K562 (cell line): ENCODE data around the gene ATXN2L. TPM values are rescaled to one million over a fixed set of nuclear protein-coding genes. Genes with fewer than 3 reads are reported as not detected.
A peak's percentile ranks its signal among the peaks of the same experiment; 100 is the strongest.

ENCODE experiments used
- ATAC-seq: fragments of 200-7000 bp; cut with Tn5 transposase; 3 replicates; pipeline ENCODE4 v1.9.1; 2020; ENCODE audit warnings: moderate library complexity
- BruUV-seq: library from RNA; stranded (reverse); fragments of 400-500 nt; replicated peaks from 2 replicates; lab custom pipeline; 2021; lab: Mats Ljungman, UMichigan
- CTCF ChIA-PET: fragments of 300-600 bp; formaldehyde crosslinking; extraction: SDS; loops from one replicate; lab custom pipeline; 2021; ENCODE audit warnings: low intra/inter-chr PET ratio; lab: Yijun Ruan, JAX
- POLR2A ChIA-PET: fragments of 300-600, 350-650 bp; sonication (Branson Sonifier 250); formaldehyde crosslinking; extraction: SDS; loops from one replicate; lab custom pipeline; 2021; ENCODE audit warnings: antibody characterized with exemption, inconsistent platforms; lab: Yijun Ruan, JAX
- DNase-seq, 4 experiments: peaks; one replicate each; pipeline versions ENCODE4 v3.0.0 to v3.0.0-alpha.2; 2011 to 2018; ENCODE audit warnings: low spot score in 3 of 4, mixed read lengths in 3 of 4; ENCODE audit errors: extremely low read depth in 1 of 4
- FAIRE-seq: peaks from 2 replicates; lab custom pipeline; 2011; peaks lifted over from hg19 to GRCh38; lab: Jason Lieb, UNC
- H2AFZ ChIP-seq: 2 replicates; pipeline ENCODE4 v1.6.0; 2011; ENCODE audit warnings: low read depth, low read length, control low read depth, inconsistent platforms
- H3K27ac ChIP-seq: fragments of 200-600 bp; 3 replicates; pipeline ENCODE4 v1.8.0; 2011; ENCODE audit warnings: low read depth, mild to moderate bottlenecking, control low read depth, inconsistent platforms, low read length, moderate library complexity, mixed read lengths; ENCODE audit errors: extremely low read depth
- H3K27me3 ChIP-seq, 2 experiments: fragments of 300-600 bp in 1 of 2; 2 replicates in 1 of 2; 3 replicates in 1 of 2; pipeline versions ENCODE4 v1.6.0 to v1.8.0; 2011; ENCODE audit warnings: inconsistent platforms in 2 of 2, low read length in 2 of 2, mild to moderate bottlenecking in 1 of 2, mixed read lengths in 1 of 2, moderate library complexity in 1 of 2; ENCODE audit not compliant: control insufficient read depth in 2 of 2, insufficient read depth in 2 of 2
- H3K36me3 ChIP-seq: fragments of 300-600 bp; 3 replicates; pipeline ENCODE4 v1.8.0; 2011; ENCODE audit warnings: mild to moderate bottlenecking, low read length, inconsistent platforms; ENCODE audit not compliant: control insufficient read depth, insufficient read depth
- H3K4me1 ChIP-seq, 2 experiments: fragments of 200-600 bp in 1 of 2; replicated peaks in 1 of 2; 2 replicates in 1 of 2; 3 replicates in 1 of 2; pipeline versions ENCODE4 v1.5.1 to v1.8.0; 2011; ENCODE audit warnings: inconsistent platforms in 2 of 2, low read length in 2 of 2, mild to moderate bottlenecking in 1 of 2, mixed read lengths in 1 of 2, moderate library complexity in 1 of 2; ENCODE audit not compliant: control insufficient read depth in 2 of 2, insufficient read depth in 2 of 2
- H3K4me2 ChIP-seq: 2 replicates; pipeline ENCODE4 v1.6.1; 2011; ENCODE audit warnings: low read length, control low read depth, inconsistent platforms, mixed read lengths; ENCODE audit not compliant: insufficient read depth
- H3K4me3 ChIP-seq: fragments of 200-600 bp; sonication (generic), shearing (Covaris generic); 2 replicates; pipeline ENCODE4 v1.5.1; 2016; ENCODE audit warnings: control low read depth, inconsistent platforms
- H3K79me2 ChIP-seq: fragments of 200-600 bp; 3 replicates; pipeline ENCODE4 v1.8.0; 2011; ENCODE audit warnings: low read length, inconsistent platforms; ENCODE audit not compliant: control insufficient read depth, insufficient read depth
- H3K9ac ChIP-seq, 2 experiments: 2 replicates each; pipeline versions ENCODE4 v1.6.0 to v1.6.1; 2011; ENCODE audit warnings: low read depth in 2 of 2, low read length in 2 of 2, control low read depth in 1 of 2, inconsistent platforms in 1 of 2, mild to moderate bottlenecking in 1 of 2, mixed read lengths in 1 of 2; ENCODE audit not compliant: insufficient read depth in 1 of 2
- H3K9me1 ChIP-seq: one replicate; pipeline ENCODE4 v1.6.0; 2011; ENCODE audit warnings: inconsistent platforms, mild to moderate bottlenecking, low read length, moderate library complexity; ENCODE audit not compliant: control insufficient read depth, insufficient read depth
- H3K9me3 ChIP-seq: replicated peaks from 2 replicates; pipeline ENCODE4 v1.5.1; 2011; ENCODE audit warnings: low read depth, low read length, inconsistent platforms; ENCODE audit not compliant: control insufficient read depth, insufficient read depth
- H4K20me1 ChIP-seq: replicated peaks from 2 replicates; pipeline ENCODE4 v1.6.1; 2011; ENCODE audit warnings: low read length, inconsistent platforms, mixed read lengths; ENCODE audit not compliant: control insufficient read depth, insufficient read depth
- ESRRB ChIP-seq: fragments of 250-450 bp; sonication (Bioruptor Pico); IDR thresholded peaks from 2 replicates; pipeline ENCODE4 v1.5.0; 2020; ENCODE audit warnings: mild to moderate bottlenecking, moderate library complexity, borderline replicate concordance
- GABPB2 ChIP-seq: fragments of 250-450 bp; sonication (Bioruptor Pico); conservative IDR thresholded peaks from 2 replicates; pipeline ENCODE4 v1.5.1; 2021; ENCODE audit warnings: mild to moderate bottlenecking
- ZNF507 ChIP-seq: conservative IDR thresholded peaks from 2 replicates; pipeline ENCODE4 v1.6.1; 2017; ENCODE audit warnings: missing genetic modification characterization, missing compliant biosample characterization
- WGBS: fragments of 100-300 bp; shearing (Covaris generic); methylation state at CpG from one replicate; pipeline ENCODE4 v1.1.6; 2016; ENCODE audit warnings: low coverage, mixed read lengths; ENCODE audit not compliant: insufficient coverage; ENCODE audit errors: missing lambda C conversion rate; 5-methylcytosine and 5-hydroxymethylcytosine counted together
- in situ Hi-C: fragments of 300-500 bp; cut with MboI; formaldehyde crosslinking; loops from 4 replicates; pipeline ENCODE4 v1.15.0; 2018; ENCODE audit warnings: inconsistent platforms, mixed read lengths
- intact Hi-C: fragments of 100-400 bp; cut with micrococcal nuclease; formaldehyde crosslinking; loops from 2 replicates; pipeline ENCODE4 v1.14.2; 2022
- polyA plus RNA-seq, 8 experiments: library from polyadenylated mRNA; depleted of rRNA in 4 of 8; stranded (reverse) in 5 of 8; unstranded in 3 of 8; fragments of >200 nt; fragmentation: Nextera tagmentation in 2 of 8; fragmentation: Illumina TruSeq in 1 of 8; extraction: Ambion mirVana in 2 of 8; extraction: Trizol in 1 of 8; gene quantifications; 2 replicates each; pipeline versions ENCODE4 v1.2.1 to v1.2.3, GENCODE V29; 2011 to 2014; ENCODE audit warnings: inconsistent platforms in 1 of 8, missing spikeins in 1 of 8
- total RNA-seq, 7 experiments: library from RNA; depleted of rRNA in 6 of 7; stranded (reverse); fragments of >200 nt in 6 of 7; fragmentation: Illumina TruSeq in 2 of 7; extraction: Trizol in 2 of 7; gene quantifications; 2 replicates each; pipeline versions ENCODE4 v1.2.1 to v1.2.3, GENCODE V29; 2011 to 2021; ENCODE audit warnings: low replicate concordance in 1 of 7
- TF ChIP-seq, protein P1 (sequence below): fragments of 450-650 bp; IDR thresholded peaks from 2 replicates; pipeline ENCODE4 v1.6.1; 2016; ENCODE audit warnings: antibody characterized with exemption

Gene ATXN2L
- total and polyA plus RNA-seq, 9 of the 15 experiments (the other 6 are each of a cell fraction or from before 2014, with no cell fraction given): 3.8 to 280 (median 37.2) TPM

DNA sequence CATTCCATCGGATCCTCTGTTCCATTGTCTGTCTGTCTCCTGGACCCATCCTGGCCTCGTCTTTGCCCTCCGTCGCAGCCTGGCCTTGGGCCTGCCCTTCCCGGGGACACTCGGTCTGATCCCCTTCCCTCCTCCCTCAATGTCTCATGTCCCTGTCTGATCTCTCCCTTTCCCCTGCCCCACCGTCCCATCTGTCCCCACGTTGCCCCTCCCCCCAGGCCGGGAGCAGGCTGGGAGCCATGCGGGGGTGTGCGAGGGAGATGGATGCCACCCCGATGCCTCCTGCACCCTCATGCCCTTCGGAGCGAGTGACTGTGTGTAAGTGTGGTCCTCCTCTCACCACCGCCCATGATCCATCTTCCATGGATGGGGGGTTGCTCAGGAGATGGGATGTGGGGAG, 50.2 kb downstream of the ATXN2L start:
- Histone ChIP-seq H3K79me2 (no peaks in the 10 kb centered on the region), H2AFZ (no peak overlapping the region), H3K9ac (no peak overlapping the region), H3K4me3 (no peak overlapping the region), H3K9me3 (no peaks in the 10 kb centered on the region), H3K27me3 (no peaks in the 10 kb centered on the region; a peak in 1 of 5 replicates), H3K36me3 (peaks cover 63% of the 10 kb centered on the region; the same call in 2 of the 3 replicates), H3K9me1 (no peaks in the 10 kb centered on the region), H3K4me1 (peaks cover 0 to 45% of the 10 kb centered on the region in 2 experiments; a peak in 3 of 5 replicates), H4K20me1 (no peaks in the 10 kb centered on the region), H3K27ac (no peak overlapping the region), H3K4me2 (no peak overlapping the region)
- ChIA-PET CTCF (interaction anchor here (1.4 kb wide), 1 partner anchor 72 kb away, joined by 10 read pairs; no protein-coding TSS in a partner anchor), POLR2A (interaction anchor here (6.9 kb wide), 1 partner anchor 10 kb away, joined by 58 read pairs; the partner anchor contains the start of gene SH2B1)
- in situ Hi-C loops: no loop called here
- intact Hi-C loops: loop anchor here (5.0 kb wide), 1 partner anchor 74 kb away; no protein-coding TSS in a partner anchor
- ATAC-seq (no peak), FAIRE-seq (no peak), DNase-seq (peak in 1 of 4 experiments; percentile 14)
- BruUV-seq: no TSS peak
- no peak for TF ChIP-seq ZNF507 (tag)
- TF ChIP-seq, protein P1, sequence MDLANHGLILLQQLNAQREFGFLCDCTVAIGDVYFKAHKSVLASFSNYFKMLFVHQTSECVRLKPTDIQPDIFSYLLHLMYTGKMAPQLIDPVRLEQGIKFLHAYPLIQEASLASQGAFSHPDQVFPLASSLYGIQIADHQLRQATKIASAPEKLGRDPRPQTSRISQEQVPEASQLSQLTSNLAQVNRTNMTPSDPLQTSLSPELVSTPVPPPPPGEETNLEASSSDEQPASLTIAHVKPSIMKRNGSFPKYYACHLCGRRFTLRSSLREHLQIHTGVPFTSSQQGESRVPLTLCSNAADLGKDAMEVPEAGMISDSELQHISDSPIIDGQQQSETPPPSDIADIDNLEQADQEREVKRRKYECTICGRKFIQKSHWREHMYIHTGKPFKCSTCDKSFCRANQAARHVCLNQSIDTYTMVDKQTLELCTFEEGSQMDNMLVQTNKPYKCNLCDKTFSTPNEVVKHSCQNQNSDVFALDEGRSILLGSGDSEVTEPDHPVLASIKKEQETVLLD: no peak
- no peak for TF ChIP-seq GABPB2
- no peak for TF ChIP-seq ESRRB
- WGBS: 87% methylated on average over 11 of the region's 15 CpGs
